Omental fat pad (tissue), 4 donors: ENCODE data around the gene ANKRD29. TPM values are rescaled to one million over a fixed set of nuclear protein-coding genes. Genes with fewer than 3 reads are reported as not detected.

Source experiments
- ATAC-seq: fragments of 150-250 bp; one replicate; pipeline ENCODE4 v1.9.1; 2016; ENCODE audit warnings: mild to moderate bottlenecking, moderate library complexity; ENCODE audit not compliant: low FRiP score
- DNase-seq: peaks from one replicate; pipeline ENCODE4 v3.0.0-alpha.2; 2019; ENCODE audit warnings: low spot score
- total RNA-seq, 4 donors: library from RNA; depleted of rRNA; stranded (reverse); fragments of >200 nt; gene quantifications; one replicate each; pipeline ENCODE4 v1.1.0, GENCODE V29; 2016
- TF ChIP-seq, protein P1 (sequence below), 3 donors: fragments of 450-650 bp; IDR thresholded peaks; one replicate each; pipeline ENCODE4 v1.5.1; 2016 to 2017; ENCODE audit warnings: antibody characterized with exemption in 3 of 3, mild to moderate bottlenecking in 3 of 3, moderate library complexity in 2 of 3

ANKRD29 gene
- total RNA-seq, 4 donors from 2014 or later, result 8.1 to 51.9 (median 15.3) TPM

- ATAC-seq (no peak), DNase-seq (no peak)
- TF ChIP-seq, protein P1, sequence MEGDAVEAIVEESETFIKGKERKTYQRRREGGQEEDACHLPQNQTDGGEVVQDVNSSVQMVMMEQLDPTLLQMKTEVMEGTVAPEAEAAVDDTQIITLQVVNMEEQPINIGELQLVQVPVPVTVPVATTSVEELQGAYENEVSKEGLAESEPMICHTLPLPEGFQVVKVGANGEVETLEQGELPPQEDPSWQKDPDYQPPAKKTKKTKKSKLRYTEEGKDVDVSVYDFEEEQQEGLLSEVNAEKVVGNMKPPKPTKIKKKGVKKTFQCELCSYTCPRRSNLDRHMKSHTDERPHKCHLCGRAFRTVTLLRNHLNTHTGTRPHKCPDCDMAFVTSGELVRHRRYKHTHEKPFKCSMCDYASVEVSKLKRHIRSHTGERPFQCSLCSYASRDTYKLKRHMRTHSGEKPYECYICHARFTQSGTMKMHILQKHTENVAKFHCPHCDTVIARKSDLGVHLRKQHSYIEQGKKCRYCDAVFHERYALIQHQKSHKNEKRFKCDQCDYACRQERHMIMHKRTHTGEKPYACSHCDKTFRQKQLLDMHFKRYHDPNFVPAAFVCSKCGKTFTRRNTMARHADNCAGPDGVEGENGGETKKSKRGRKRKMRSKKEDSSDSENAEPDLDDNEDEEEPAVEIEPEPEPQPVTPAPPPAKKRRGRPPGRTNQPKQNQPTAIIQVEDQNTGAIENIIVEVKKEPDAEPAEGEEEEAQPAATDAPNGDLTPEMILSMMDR (IDR thresholded peaks at IDR 0.05), result no peak
Measured at GRCh38 chr18:23608211-23608610, 54.5 kb downstream of the ANKRD29 start.

- TF ChIP-seq, protein P1 (IDR thresholded peaks at IDR 0.05), result no peak
- DNase-seq, result no peak
- ATAC-seq, result no peak
Measured at GRCh38 chr18:23605941-23606340, 56.8 kb downstream of the ANKRD29 start.

DNA sequence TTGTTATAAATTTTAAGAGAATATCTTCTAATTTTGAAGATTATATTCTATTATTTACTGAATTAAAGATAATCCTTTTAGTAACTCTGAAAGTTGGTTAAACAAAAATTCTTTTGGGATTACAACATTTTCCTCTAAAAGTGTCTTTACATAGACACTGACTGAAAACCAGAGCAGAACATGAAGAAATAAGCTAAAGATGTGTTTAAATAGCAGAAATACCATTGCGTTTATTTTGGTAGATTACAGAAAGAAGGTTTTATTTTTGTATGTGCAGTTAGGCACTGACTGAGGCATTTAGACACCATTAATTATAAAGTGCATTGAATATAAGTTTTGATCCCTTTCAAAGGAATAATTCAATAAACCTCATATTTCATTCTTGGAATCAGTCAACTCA is 62.9 kb downstream of the ANKRD29 start:
- TF ChIP-seq, protein P1 (IDR thresholded peaks at IDR 0.05), result no peak
- DNase-seq (no peak), ATAC-seq (no peak)

DNA sequence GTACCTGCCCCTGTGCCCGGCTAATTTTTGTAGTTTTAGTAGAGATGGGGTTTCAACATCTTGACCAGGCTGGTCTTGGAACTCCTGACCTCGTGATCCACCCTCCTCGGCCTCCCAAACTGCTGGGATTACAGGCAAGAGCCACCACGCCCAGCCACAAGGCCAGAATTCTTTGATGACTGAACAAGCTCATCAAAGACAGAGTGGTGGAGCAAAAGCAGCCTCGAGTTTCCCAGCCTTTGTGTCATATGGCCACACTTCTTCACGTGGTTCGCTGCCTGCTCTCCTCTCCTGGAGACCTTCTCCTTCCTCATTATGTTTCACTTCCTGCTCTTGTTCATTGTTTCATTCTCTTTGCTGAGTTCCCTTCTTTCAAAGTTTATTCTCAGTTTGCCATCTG is 66.5 kb downstream of the ANKRD29 start:
- no peak for DNase-seq
- TF ChIP-seq, protein P1 (IDR thresholded peaks at IDR 0.05), result no peak
- no peak for ATAC-seq

- TF ChIP-seq, protein P1 (IDR thresholded peaks at IDR 0.05), result no peak
- ATAC-seq (no peak), DNase-seq (no peak)
Measured at GRCh38 chr18:23595591-23595990, 67.1 kb downstream of the ANKRD29 start.

- TF ChIP-seq, protein P1 (IDR thresholded peaks at IDR 0.05), result no peak
- ATAC-seq (peak; percentile 53), DNase-seq (no peak)
Measured at GRCh38 chr18:23593720-23594119, 69.0 kb downstream of the ANKRD29 start.

- ATAC-seq (no peak), DNase-seq (no peak)
- TF ChIP-seq, protein P1 (IDR thresholded peaks at IDR 0.05), result no peak
Measured at GRCh38 chr18:23592911-23593310, 69.8 kb downstream of the ANKRD29 start.
